ENCODE data around the gene EPS8L2. TPM values are rescaled to one million over a fixed set of nuclear protein-coding genes. Genes with fewer than 3 reads are reported as not detected.

Gene EPS8L2
- total and polyA plus RNA-seq, 2 of the 4 experiments (the other 2 are of a cell fraction), result 17.2 to 39.4 TPM

DNA sequence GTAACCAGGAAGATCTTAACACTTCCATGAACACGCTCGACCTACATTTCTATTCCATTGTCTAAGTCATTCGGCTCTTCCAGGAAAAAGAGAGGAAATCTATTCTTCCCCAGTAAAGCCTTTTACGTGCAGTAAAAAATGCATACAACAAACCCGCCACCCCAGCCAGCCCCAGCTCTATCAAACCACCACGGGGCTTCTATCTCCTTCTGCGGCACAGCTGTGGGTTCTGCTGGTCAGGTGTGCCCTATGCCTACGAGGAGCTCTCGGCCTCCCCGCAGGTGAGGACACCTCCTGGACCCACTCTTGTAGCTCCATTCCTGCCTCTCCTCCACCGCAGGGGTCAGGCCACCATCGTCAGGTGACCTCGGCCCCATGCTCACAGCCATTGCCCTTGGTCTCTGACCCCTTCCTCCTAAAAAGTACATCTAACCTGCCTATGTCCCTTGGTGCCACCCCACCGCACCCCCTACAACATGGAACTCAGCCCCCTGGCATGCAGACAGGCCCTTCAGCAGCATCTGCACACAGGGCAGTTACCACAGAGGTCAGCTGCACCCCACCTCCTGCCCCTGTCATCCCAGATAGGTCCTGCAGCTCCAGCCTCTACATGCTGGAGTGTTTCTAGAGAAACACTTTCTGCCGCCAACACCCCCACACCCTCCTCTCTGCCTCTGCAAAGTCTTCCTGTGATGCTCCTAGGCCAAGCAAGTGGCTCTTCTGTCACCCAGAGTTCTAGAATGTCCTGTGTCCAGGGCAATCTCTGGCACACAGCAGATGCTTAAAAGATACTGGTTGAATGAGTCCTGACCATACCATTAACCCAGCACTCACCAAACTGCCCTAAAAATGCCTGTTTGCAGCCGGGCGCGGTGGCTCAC lies 14.1 kb upstream of the EPS8L2 start:
- H3K27me3 ChIP-seq (ENCODE audit: control insufficient read depth, insufficient read depth, low read length), result no peaks in the 10 kb centered on the region
- no peak for ATAC-seq (ENCODE audit: low read depth)
- no peak overlapping the region for H3K4me2 ChIP-seq (ENCODE audit: low read depth, low read length)
- peaks cover 17 to 54% of the 10 kb centered on the region in 2 experiments for H3K79me1 ChIP-seq (ENCODE audit: low read depth in 1 of 2, low read length in 2 of 2)
- peaks cover 19% of the 10 kb centered on the region for H3K9me1 ChIP-seq (ENCODE audit: insufficient read depth, low read length)
- H3K14ac ChIP-seq (replicated peaks; ENCODE audit: low read depth, low read length), result no peak overlapping the region
- no peak overlapping the region for H3K18ac ChIP-seq (ENCODE audit: low read depth, low read length)
- peaks cover 27% of the 10 kb centered on the region for H3K36me3 ChIP-seq (ENCODE audit: control insufficient read depth, insufficient read depth, low read length)
- no TSS peak for BruUV-seq (replicated peaks)
- no peak overlapping the region for H2BK20ac ChIP-seq (ENCODE audit: low read depth, low read length)
- H3K4ac ChIP-seq (ENCODE audit: low read depth, low read length), result no peak overlapping the region
- H2AFZ ChIP-seq (replicated peaks; ENCODE audit: low read length, poor library complexity), result no peak overlapping the region
- H4K91ac ChIP-seq (ENCODE audit: insufficient read depth, low read depth, low read length), result no peak overlapping the region
- in situ Hi-C loops (cut with MboI; ENCODE audit: low sequenced_read_pairs) (no loop called here), dilution Hi-C loops (cut with HindIII; ENCODE audit: low sequenced_read_pairs, unreplicated experiment) (no loop called here), intact Hi-C loops (cut with micrococcal nuclease) (no loop called here)
- H4K20me1 ChIP-seq (ENCODE audit: insufficient read depth, low read length), result peaks cover 27% of the 10 kb centered on the region
- H3K4me1 ChIP-seq (ENCODE audit: control insufficient read depth, insufficient read depth, low read length), result peaks cover 14% of the 10 kb centered on the region
- 94% methylated on average over 7 of the region's 18 CpGs; no CpG with 5 or more reads in 1 of the 2 experiments for WGBS, 2 experiments (ENCODE audit: extremely low coverage in 2 of 2, insufficient read length in 1 of 2)
- no peak overlapping the region for H3K9ac ChIP-seq (ENCODE audit: low read depth, low read length)
- H2BK120ac ChIP-seq (ENCODE audit: low read depth, low read length), result no peak overlapping the region
- H3K9me3 ChIP-seq (ENCODE audit: control insufficient read depth, insufficient read depth, low read length), result no peaks in the 10 kb centered on the region
- H3K23ac ChIP-seq (ENCODE audit: low read depth, low read length), result no peak overlapping the region
- no peak overlapping the region for H4K8ac ChIP-seq (ENCODE audit: low read depth in 2 of 2, low read length in 2 of 2)
- no peak overlapping the region for H2BK15ac ChIP-seq (ENCODE audit: low read depth, low read length)
- no peak overlapping the region for H2BK5ac ChIP-seq (ENCODE audit: low read depth, low read length, poor library complexity, severe bottlenecking)
- H3K27ac ChIP-seq (ENCODE audit: insufficient read depth, low read length), result no peak overlapping the region
- DNase-seq, result no peak
- H3K56ac ChIP-seq (ENCODE audit: extremely low read depth, insufficient read depth, low read length), result no peak overlapping the region
- TF ChIP-seq POLR2A (IDR thresholded peaks at IDR 0.05; ENCODE audit: low read depth, low read length) (no peak), MAFK (IDR thresholded peaks at IDR 0.05; ENCODE audit: low read depth, low read length) (no peak), FOS (IDR thresholded peaks at IDR 0.05; ENCODE audit: low read depth, low read length) (no peak), SMC3 (IDR thresholded peaks at IDR 0.05; ENCODE audit: low read depth, low read length) (no peak), CEBPB (IDR thresholded peaks at IDR 0.05; ENCODE audit: low read depth, low read length) (no peak), USF2 (IDR thresholded peaks at IDR 0.05; ENCODE audit: low read depth, low read length) (no peak), RCOR1 (IDR thresholded peaks at IDR 0.05; ENCODE audit: insufficient replicate concordance, low read length) (no peak)
- TF ChIP-seq, protein P1, sequence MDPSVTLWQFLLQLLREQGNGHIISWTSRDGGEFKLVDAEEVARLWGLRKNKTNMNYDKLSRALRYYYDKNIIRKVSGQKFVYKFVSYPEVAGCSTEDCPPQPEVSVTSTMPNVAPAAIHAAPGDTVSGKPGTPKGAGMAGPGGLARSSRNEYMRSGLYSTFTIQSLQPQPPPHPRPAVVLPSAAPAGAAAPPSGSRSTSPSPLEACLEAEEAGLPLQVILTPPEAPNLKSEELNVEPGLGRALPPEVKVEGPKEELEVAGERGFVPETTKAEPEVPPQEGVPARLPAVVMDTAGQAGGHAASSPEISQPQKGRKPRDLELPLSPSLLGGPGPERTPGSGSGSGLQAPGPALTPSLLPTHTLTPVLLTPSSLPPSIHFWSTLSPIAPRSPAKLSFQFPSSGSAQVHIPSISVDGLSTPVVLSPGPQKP (IDR thresholded peaks at IDR 0.05; ENCODE audit: borderline replicate concordance, low read depth, low read length), result no peak
- no peak overlapping the region for H2AK9ac ChIP-seq (replicated peaks; ENCODE audit: low read depth, low read length, poor library complexity)
- no peak overlapping the region for H4K5ac ChIP-seq (ENCODE audit: low read depth, low read length)
- ChIA-PET POLR2A (ENCODE audit: unreplicated experiment) (no interaction called here), CTCF (no interaction called here)
- no peak overlapping the region for H3K4me3 ChIP-seq (ENCODE audit: insufficient read depth, low read depth, low read length)
- H2AK5ac ChIP-seq (ENCODE audit: low read depth, low read length), result no peak overlapping the region
